Hepatocyte (in vitro differentiated cells): ENCODE results near the gene FHOD3. TPM values are rescaled to one million over a fixed set of nuclear protein-coding genes. Genes with fewer than 3 reads are reported as not detected.

Source experiments
- DNase-seq: peaks from one replicate; pipeline ENCODE4 v3.0.0-alpha.2; 2016; ENCODE audit warnings: low spot score
- H2AFZ ChIP-seq: fragments of 200-600 bp; sonication (generic); 2 replicates; pipeline ENCODE4 v1.6.0; 2016; ENCODE audit warnings: antibody characterized with exemption, mild to moderate bottlenecking
- H3K27ac ChIP-seq: fragments of 200-600 bp; sonication (generic); 2 replicates; pipeline ENCODE4 v1.5.1; 2016; ENCODE audit warnings: mild to moderate bottlenecking
- H3K27me3 ChIP-seq: fragments of 200-600 bp; sonication (generic); 2 replicates; pipeline ENCODE4 v1.6.1; 2016
- H3K36me3 ChIP-seq: fragments of 200-600 bp; sonication (generic); replicated peaks from 2 replicates; pipeline ENCODE4 v1.5.1; 2016; ENCODE audit warnings: low read depth; ENCODE audit not compliant: insufficient read depth
- H3K4me1 ChIP-seq: fragments of 200-600 bp; sonication (generic); 2 replicates; pipeline ENCODE4 v1.5.1; 2016; ENCODE audit warnings: mild to moderate bottlenecking, moderate library complexity; ENCODE audit not compliant: insufficient read depth
- H3K4me2 ChIP-seq: fragments of 200-600 bp; sonication (generic); 2 replicates; pipeline ENCODE4 v1.6.0; 2016
- H3K4me3 ChIP-seq: fragments of 200-600 bp; sonication (generic); 2 replicates; pipeline ENCODE4 v1.5.1; 2016; ENCODE audit warnings: mild to moderate bottlenecking
- H3K79me2 ChIP-seq: fragments of 200-600 bp; sonication (generic); 2 replicates; pipeline ENCODE4 v1.6.0; 2017; ENCODE audit warnings: mild to moderate bottlenecking
- H3K9me2 ChIP-seq: fragments of 200-600 bp; sonication (generic); replicated peaks from 2 replicates; pipeline ENCODE4 v1.6.0; 2017; ENCODE audit warnings: mild to moderate bottlenecking; ENCODE audit not compliant: insufficient read depth
- H3K9me3 ChIP-seq: fragments of 200-600 bp; sonication (generic); 2 replicates; pipeline ENCODE4 v1.5.1; 2016; ENCODE audit warnings: low read depth, mild to moderate bottlenecking
- H4K20me1 ChIP-seq: fragments of 200-600 bp; sonication (generic); 2 replicates; pipeline ENCODE4 v1.6.0; 2016; ENCODE audit warnings: mild to moderate bottlenecking; ENCODE audit not compliant: insufficient read depth, poor library complexity, severe bottlenecking
- EZH2 ChIP-seq: fragments of 200-600 bp; sonication (generic); IDR thresholded peaks from 2 replicates; pipeline ENCODE4 v1.6.1; 2016; ENCODE audit warnings: antibody characterized with exemption, mild to moderate bottlenecking, borderline replicate concordance
- EZH2phosphoT487 ChIP-seq: fragments of 200-600 bp; sonication (generic); IDR thresholded peaks from one replicate; pipeline ENCODE4 v1.6.1; 2018; ENCODE audit warnings: antibody characterized with exemption, mild to moderate bottlenecking, low read depth, moderate library complexity; ENCODE audit not compliant: unreplicated experiment, severe bottlenecking
- WGBS: methylation state at CpG from one replicate; pipeline ENCODE4 v1.1.6; 2016; ENCODE audit warnings: low lambda C conversion rate; ENCODE audit errors: missing lambda C conversion rate; 5-methylcytosine and 5-hydroxymethylcytosine counted together
- polyA plus RNA-seq: library from polyadenylated mRNA; unstranded; fragments of >200 nt; fragmentation: Nextera tagmentation; extraction: Ambion mirVana; gene quantifications from 2 replicates; pipeline ENCODE4 v1.2.1, GENCODE V29; 2016
- total RNA-seq: library from RNA; depleted of rRNA; stranded (reverse); fragments of >200 nt; gene quantifications from 2 replicates; pipeline ENCODE4 v1.2.3, GENCODE V29; 2014
- TF ChIP-seq, protein P1 (sequence below): fragments of 200-600 bp; sonication (generic); IDR thresholded peaks from 2 replicates; pipeline ENCODE4 v1.5.1; 2016; ENCODE audit warnings: antibody characterized with exemption, mild to moderate bottlenecking; ENCODE audit not compliant: poor library complexity

The FHOD3 gene
- total and polyA plus RNA-seq, 2 experiments from 2014 or later, result 1.7 to 2.7 TPM

DNA sequence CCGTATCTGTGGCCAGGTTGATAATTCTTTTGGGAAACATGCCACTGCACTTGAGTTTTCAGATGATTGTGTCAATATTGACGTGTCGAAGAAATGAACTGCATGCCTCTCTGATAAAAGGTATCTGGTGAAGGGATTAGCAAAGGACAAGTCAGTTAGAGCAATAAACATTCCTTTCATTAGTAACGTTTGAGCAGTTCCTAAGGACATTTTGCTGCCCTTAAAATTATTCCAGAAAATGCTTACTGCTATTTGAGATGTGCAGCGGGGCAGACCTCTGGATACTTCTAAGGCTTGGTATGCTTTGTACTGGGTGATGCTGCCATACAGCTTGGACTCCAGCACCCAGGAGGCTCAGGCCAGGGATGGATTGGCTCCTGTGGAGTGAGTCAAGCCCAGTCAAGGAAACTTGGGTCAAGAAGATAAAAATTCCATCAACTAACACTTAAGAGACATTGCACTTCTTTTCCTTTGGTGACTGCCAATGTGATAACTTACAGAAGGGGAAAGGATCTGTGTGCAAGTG lies 166.7 kb downstream of the FHOD3 start:
- peak overlapping the region; percentile 2 for H3K4me2 ChIP-seq
- peak; percentile 24 for DNase-seq
- H3K27me3 ChIP-seq, result peaks cover 5% of the 10 kb centered on the region
- H2AFZ ChIP-seq, result no peak overlapping the region
- no peaks in the 10 kb centered on the region for H4K20me1 ChIP-seq
- WGBS, result 28% methylated on average over 5 of the region's 5 CpGs
- TF ChIP-seq, protein P1, sequence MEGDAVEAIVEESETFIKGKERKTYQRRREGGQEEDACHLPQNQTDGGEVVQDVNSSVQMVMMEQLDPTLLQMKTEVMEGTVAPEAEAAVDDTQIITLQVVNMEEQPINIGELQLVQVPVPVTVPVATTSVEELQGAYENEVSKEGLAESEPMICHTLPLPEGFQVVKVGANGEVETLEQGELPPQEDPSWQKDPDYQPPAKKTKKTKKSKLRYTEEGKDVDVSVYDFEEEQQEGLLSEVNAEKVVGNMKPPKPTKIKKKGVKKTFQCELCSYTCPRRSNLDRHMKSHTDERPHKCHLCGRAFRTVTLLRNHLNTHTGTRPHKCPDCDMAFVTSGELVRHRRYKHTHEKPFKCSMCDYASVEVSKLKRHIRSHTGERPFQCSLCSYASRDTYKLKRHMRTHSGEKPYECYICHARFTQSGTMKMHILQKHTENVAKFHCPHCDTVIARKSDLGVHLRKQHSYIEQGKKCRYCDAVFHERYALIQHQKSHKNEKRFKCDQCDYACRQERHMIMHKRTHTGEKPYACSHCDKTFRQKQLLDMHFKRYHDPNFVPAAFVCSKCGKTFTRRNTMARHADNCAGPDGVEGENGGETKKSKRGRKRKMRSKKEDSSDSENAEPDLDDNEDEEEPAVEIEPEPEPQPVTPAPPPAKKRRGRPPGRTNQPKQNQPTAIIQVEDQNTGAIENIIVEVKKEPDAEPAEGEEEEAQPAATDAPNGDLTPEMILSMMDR, result no peak
- TF ChIP-seq EZH2phosphoT487, result no peak
- TF ChIP-seq EZH2, result no peak
- H3K36me3 ChIP-seq, result no peaks in the 10 kb centered on the region
- no peak overlapping the region for H3K27ac ChIP-seq
- no peaks in the 10 kb centered on the region for H3K9me2 ChIP-seq
- H3K79me2 ChIP-seq, result no peaks in the 10 kb centered on the region
- H3K4me1 ChIP-seq, result peaks cover 6% of the 10 kb centered on the region
- no peaks in the 10 kb centered on the region for H3K9me3 ChIP-seq
- H3K4me3 ChIP-seq, result no peak overlapping the region

DNA sequence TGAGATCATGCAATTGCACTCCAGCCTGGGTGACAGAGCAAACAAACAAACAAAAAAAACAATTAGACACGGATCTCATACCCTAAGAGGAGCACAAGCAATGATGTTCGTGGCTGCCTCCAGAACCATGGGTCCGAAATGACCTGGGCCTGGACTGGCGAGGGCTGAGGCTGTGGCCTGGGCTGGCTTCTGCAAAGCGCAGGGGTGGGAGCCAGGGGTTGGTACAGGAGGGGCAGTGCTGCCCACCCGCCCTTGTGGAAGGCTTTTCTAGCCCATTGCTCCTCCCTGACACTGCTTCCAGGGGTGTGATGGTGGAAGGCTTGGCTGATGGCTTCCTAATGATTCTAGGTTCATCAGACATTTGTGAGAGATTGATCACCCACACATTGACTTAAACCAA lies 167.8 kb downstream of the FHOD3 start:
- Histone ChIP-seq H3K4me3 (no peak overlapping the region), H3K36me3 (no peaks in the 10 kb centered on the region), H3K79me2 (no peaks in the 10 kb centered on the region), H3K4me2 (no peak overlapping the region), H3K27me3 (peaks cover 5% of the 10 kb centered on the region), H3K9me3 (no peaks in the 10 kb centered on the region), H3K4me1 (peaks cover 6% of the 10 kb centered on the region), H2AFZ (no peak overlapping the region), H3K9me2 (no peaks in the 10 kb centered on the region), H4K20me1 (no peaks in the 10 kb centered on the region), H3K27ac (no peak overlapping the region)
- no peak for DNase-seq
- 81% methylated on average over 5 of the region's 6 CpGs for WGBS
- TF ChIP-seq EZH2, result no peak
- TF ChIP-seq, protein P1, result no peak
- TF ChIP-seq EZH2phosphoT487, result no peak

DNA sequence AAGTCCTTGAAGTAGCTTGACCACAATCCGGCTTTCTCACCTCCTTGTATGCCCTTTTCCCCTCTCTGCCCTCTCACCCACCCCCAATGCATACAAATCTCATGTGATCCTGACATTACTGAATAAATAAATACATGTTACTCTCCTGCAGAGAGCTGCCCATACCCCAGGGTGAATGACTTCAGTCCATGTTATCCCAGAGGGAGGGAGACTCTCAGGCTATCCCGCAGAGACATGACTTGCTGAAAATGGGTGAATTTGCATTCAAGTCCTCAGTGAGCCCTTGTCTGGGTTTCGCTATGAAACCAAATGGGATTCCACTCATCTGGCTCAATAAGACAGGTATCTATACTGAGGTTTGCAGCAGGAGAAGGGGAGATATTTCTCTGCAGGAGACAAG lies 168.5 kb downstream of the FHOD3 start:
- WGBS, result 67% methylated on average over 3 of the region's 3 CpGs
- H3K4me1 ChIP-seq, result peaks cover 6% of the 10 kb centered on the region
- H3K36me3 ChIP-seq, result no peaks in the 10 kb centered on the region

More for the DNA sequence above, 168.5 kb downstream of the FHOD3 start:
- no peaks in the 10 kb centered on the region for H3K9me3 ChIP-seq
- no peaks in the 10 kb centered on the region for H4K20me1 ChIP-seq
- TF ChIP-seq EZH2phosphoT487 (no peak), EZH2 (no peak)
- TF ChIP-seq, protein P1, result no peak
- H3K79me2 ChIP-seq, result no peaks in the 10 kb centered on the region
- H3K4me3 ChIP-seq, result no peak overlapping the region
- no peak overlapping the region for H2AFZ ChIP-seq
- H3K9me2 ChIP-seq, result no peaks in the 10 kb centered on the region
- H3K4me2 ChIP-seq, result no peak overlapping the region
- DNase-seq, result no peak
- no peak overlapping the region for H3K27ac ChIP-seq
- H3K27me3 ChIP-seq, result peaks cover 5% of the 10 kb centered on the region
